Astrocyte (in vitro differentiated cells and primary cell): ENCODE measurements around the gene HCRTR1. TPM values are rescaled to one million over a fixed set of nuclear protein-coding genes. Genes with fewer than 3 reads are reported as not detected.

Experiments
- DNase-seq: peaks from one replicate; pipeline ENCODE4 v3.0.0-alpha.2; 2010; ENCODE audit warnings: low read depth
- FAIRE-seq: peaks from 2 replicates; lab custom pipeline; 2011; peaks lifted over from hg19 to GRCh38; lab: Jason Lieb, UNC
- H2AFZ ChIP-seq: 2 replicates; pipeline ENCODE4 v1.6.0; 2012; ENCODE audit warnings: low read depth, low read length, inconsistent platforms
- H3K27ac ChIP-seq: 2 replicates; pipeline ENCODE4 v1.5.1; 2011; ENCODE audit warnings: low read depth, low read length, inconsistent platforms
- H3K27me3 ChIP-seq: 2 replicates; pipeline ENCODE4 v1.6.0; 2011; ENCODE audit warnings: low read length, inconsistent platforms; ENCODE audit not compliant: insufficient read depth
- H3K36me3 ChIP-seq: 2 replicates; pipeline ENCODE4 v1.5.1; 2011; ENCODE audit warnings: low read length, inconsistent platforms; ENCODE audit not compliant: insufficient read depth
- H3K4me1 ChIP-seq: 2 replicates; pipeline ENCODE4 v1.5.1; 2011; ENCODE audit warnings: low read length, inconsistent platforms; ENCODE audit not compliant: insufficient read depth
- H3K4me2 ChIP-seq: 2 replicates; pipeline ENCODE4 v1.6.0; 2012; ENCODE audit warnings: low read length, inconsistent platforms
- H3K4me3 ChIP-seq: 2 replicates; pipeline ENCODE4 v1.5.1; 2011; ENCODE audit warnings: low read depth, mild to moderate bottlenecking, low read length, inconsistent platforms; ENCODE audit not compliant: insufficient read depth
- H3K79me2 ChIP-seq: 2 replicates; pipeline ENCODE4 v1.6.0; 2012; ENCODE audit warnings: mild to moderate bottlenecking, low read length, inconsistent platforms; ENCODE audit not compliant: insufficient read depth
- H3K9ac ChIP-seq: 2 replicates; pipeline ENCODE4 v1.6.0; 2012; ENCODE audit warnings: mild to moderate bottlenecking, low read length, inconsistent platforms
- H3K9me3 ChIP-seq: 2 replicates; pipeline ENCODE4 v1.5.1; 2012; ENCODE audit warnings: low read depth, mild to moderate bottlenecking, low read length, inconsistent platforms; ENCODE audit not compliant: insufficient read depth
- H4K20me1 ChIP-seq: 2 replicates; pipeline ENCODE4 v1.6.0; 2012; ENCODE audit warnings: low read length, inconsistent platforms; ENCODE audit not compliant: insufficient read depth
- H3K27ac Mint-ChIP-seq: one replicate; pipeline ENCODE4 v1.8.0; 2021; ENCODE audit warnings: mild to moderate bottlenecking, mixed read lengths; ENCODE audit not compliant: unreplicated experiment
- H3K27me3 Mint-ChIP-seq: one replicate; pipeline ENCODE4 v1.8.0; 2021; ENCODE audit warnings: low read depth, mixed read lengths; ENCODE audit not compliant: unreplicated experiment
- H3K36me3 Mint-ChIP-seq: one replicate; pipeline ENCODE4 v1.8.0; 2021; ENCODE audit warnings: low read depth, mixed read lengths; ENCODE audit not compliant: unreplicated experiment
- H3K4me1 Mint-ChIP-seq: one replicate; pipeline ENCODE4 v1.8.0; 2021; ENCODE audit warnings: low read depth, mixed read lengths; ENCODE audit not compliant: unreplicated experiment
- H3K4me3 Mint-ChIP-seq: one replicate; pipeline ENCODE4 v1.8.0; 2021; ENCODE audit warnings: mild to moderate bottlenecking, moderate library complexity, mixed read lengths; ENCODE audit not compliant: unreplicated experiment
- H3K9me3 Mint-ChIP-seq: one replicate; pipeline ENCODE4 v1.8.0; 2021; ENCODE audit warnings: mild to moderate bottlenecking, mixed read lengths; ENCODE audit not compliant: unreplicated experiment
- EZH2 ChIP-seq: IDR thresholded peaks from 2 replicates; pipeline ENCODE4 v1.6.1; 2012; ENCODE audit warnings: mild to moderate bottlenecking, low read length, inconsistent platforms; ENCODE audit not compliant: insufficient read depth
- total RNA-seq: library from RNA; stranded (reverse); gene quantifications from 2 replicates; pipeline ENCODE4 v1.2.1, GENCODE V29; 2021
- TF ChIP-seq, protein P1 (sequence below): IDR thresholded peaks from 2 replicates; pipeline ENCODE4 v1.5.1; 2011; ENCODE audit warnings: low read depth, mild to moderate bottlenecking, inconsistent platforms, low read length, moderate library complexity; ENCODE audit not compliant: insufficient read depth

HCRTR1 gene
- total RNA-seq, 1 donor from 2014 or later, result not detected

- peaks cover 5% of the 10 kb centered on the region for H4K20me1 ChIP-seq
- H3K79me2 ChIP-seq, result no peaks in the 10 kb centered on the region
- no peak overlapping the region for H3K4me3 Mint-ChIP-seq
- no peak overlapping the region for H3K9ac ChIP-seq
- no peaks in the 10 kb centered on the region for H3K27me3 ChIP-seq
- peaks cover 10% of the 10 kb centered on the region for H3K4me1 Mint-ChIP-seq
- H3K4me3 ChIP-seq, result no peak overlapping the region
- no peaks in the 10 kb centered on the region for H3K9me3 ChIP-seq
- FAIRE-seq (no peak), DNase-seq (no peak)
- peaks cover 19% of the 10 kb centered on the region for H3K36me3 Mint-ChIP-seq
- peak overlapping the region; percentile 21 for H3K4me2 ChIP-seq
- peaks cover 2% of the 10 kb centered on the region for H3K36me3 ChIP-seq
- no peaks in the 10 kb centered on the region for H3K9me3 Mint-ChIP-seq
- no peak overlapping the region for H2AFZ ChIP-seq
- TF ChIP-seq, protein P1, sequence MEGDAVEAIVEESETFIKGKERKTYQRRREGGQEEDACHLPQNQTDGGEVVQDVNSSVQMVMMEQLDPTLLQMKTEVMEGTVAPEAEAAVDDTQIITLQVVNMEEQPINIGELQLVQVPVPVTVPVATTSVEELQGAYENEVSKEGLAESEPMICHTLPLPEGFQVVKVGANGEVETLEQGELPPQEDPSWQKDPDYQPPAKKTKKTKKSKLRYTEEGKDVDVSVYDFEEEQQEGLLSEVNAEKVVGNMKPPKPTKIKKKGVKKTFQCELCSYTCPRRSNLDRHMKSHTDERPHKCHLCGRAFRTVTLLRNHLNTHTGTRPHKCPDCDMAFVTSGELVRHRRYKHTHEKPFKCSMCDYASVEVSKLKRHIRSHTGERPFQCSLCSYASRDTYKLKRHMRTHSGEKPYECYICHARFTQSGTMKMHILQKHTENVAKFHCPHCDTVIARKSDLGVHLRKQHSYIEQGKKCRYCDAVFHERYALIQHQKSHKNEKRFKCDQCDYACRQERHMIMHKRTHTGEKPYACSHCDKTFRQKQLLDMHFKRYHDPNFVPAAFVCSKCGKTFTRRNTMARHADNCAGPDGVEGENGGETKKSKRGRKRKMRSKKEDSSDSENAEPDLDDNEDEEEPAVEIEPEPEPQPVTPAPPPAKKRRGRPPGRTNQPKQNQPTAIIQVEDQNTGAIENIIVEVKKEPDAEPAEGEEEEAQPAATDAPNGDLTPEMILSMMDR, result no peak
- TF ChIP-seq EZH2, result no peak
- no peak overlapping the region for H3K27ac Mint-ChIP-seq
- H3K4me1 ChIP-seq, result peaks cover 8% of the 10 kb centered on the region
- peaks cover 15% of the 10 kb centered on the region for H3K27me3 Mint-ChIP-seq
- H3K27ac ChIP-seq, result no peak overlapping the region
These were observed 41.2 kb downstream of the HCRTR1 start for GRCh38 chr1:31658721-31659120.

DNA sequence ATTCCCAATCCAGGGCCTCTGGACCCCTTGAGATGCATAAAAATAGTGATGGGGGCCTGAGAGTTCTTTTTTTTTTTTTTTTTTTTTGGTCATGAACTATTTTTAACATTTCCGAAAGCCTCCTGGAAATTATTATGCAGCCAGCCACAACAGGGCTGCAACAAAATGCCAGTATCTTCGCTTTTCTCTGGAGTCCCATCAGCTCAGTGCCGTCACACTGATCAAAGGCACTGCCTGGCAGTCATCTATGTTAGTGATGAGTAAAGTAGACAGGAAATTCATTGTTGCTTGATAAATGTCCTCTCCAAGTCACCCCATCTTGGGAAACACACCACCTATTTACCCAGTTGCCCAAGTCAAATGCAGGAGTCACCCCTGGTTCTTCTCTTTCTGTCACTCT, 42.4 kb downstream of the HCRTR1 start:
- H3K27ac ChIP-seq, result no peak overlapping the region
- no peak overlapping the region for H3K4me3 ChIP-seq
- no peaks in the 10 kb centered on the region for H3K9me3 ChIP-seq
- TF ChIP-seq, protein P1, result no peak
- no peak for TF ChIP-seq EZH2
- Mint-ChIP-seq H3K27me3 (peaks cover 12% of the 10 kb centered on the region), H3K4me1 (peaks cover 10% of the 10 kb centered on the region), H3K9me3 (no peaks in the 10 kb centered on the region), H3K27ac (no peak overlapping the region), H3K36me3 (peaks cover 16% of the 10 kb centered on the region), H3K4me3 (no peak overlapping the region)
- peaks cover 2% of the 10 kb centered on the region for H3K36me3 ChIP-seq
- no peaks in the 10 kb centered on the region for H3K27me3 ChIP-seq
- no peak overlapping the region for H2AFZ ChIP-seq
- H3K79me2 ChIP-seq, result no peaks in the 10 kb centered on the region
- no peak overlapping the region for H3K4me2 ChIP-seq
- no peak for FAIRE-seq
- H4K20me1 ChIP-seq, result peaks cover 11% of the 10 kb centered on the region
- DNase-seq, result no peak
- peaks cover 8% of the 10 kb centered on the region for H3K4me1 ChIP-seq
- H3K9ac ChIP-seq, result no peak overlapping the region

GRCh38 chr1:31660871-31661455, 43.5 kb downstream of the HCRTR1 start:
- Histone ChIP-seq H3K27ac (no peak overlapping the region), H4K20me1 (peaks cover 11% of the 10 kb centered on the region), H3K36me3 (peaks cover 2% of the 10 kb centered on the region), H2AFZ (no peak overlapping the region), H3K4me2 (no peak overlapping the region), H3K4me1 (peaks cover 9% of the 10 kb centered on the region), H3K79me2 (no peaks in the 10 kb centered on the region), H3K4me3 (no peak overlapping the region), H3K9me3 (no peaks in the 10 kb centered on the region), H3K27me3 (no peaks in the 10 kb centered on the region), H3K9ac (no peak overlapping the region)
- no peak for DNase-seq
- peaks cover 6% of the 10 kb centered on the region for H3K27me3 Mint-ChIP-seq
- peaks cover 10% of the 10 kb centered on the region for H3K4me1 Mint-ChIP-seq
- no peak for FAIRE-seq
- peaks cover 8% of the 10 kb centered on the region for H3K36me3 Mint-ChIP-seq
- no peak overlapping the region for H3K27ac Mint-ChIP-seq
- no peaks in the 10 kb centered on the region for H3K9me3 Mint-ChIP-seq
- H3K4me3 Mint-ChIP-seq, result no peak overlapping the region
- TF ChIP-seq, protein P1, result no peak
- no peak for TF ChIP-seq EZH2
